ENCODE results near the gene PRRC1.
"Not testable (repeated sequence)": the region's sequence is repeated elsewhere in the genome, so short reads cannot be mapped to it uniquely, and the experiment has no call there.

The PRRC1 gene

GRCh38 chr5:127517480-127518318 lies at the start of gene PRRC1:
Gene PRRC1, plus strand, starts transcription at chr5:127517640. Its CDS starts 5,840 bp downstream, at chr5:127523480.
- DNase-seq (ENCODE audit: low read depth) = peak; percentile 74

DNA sequence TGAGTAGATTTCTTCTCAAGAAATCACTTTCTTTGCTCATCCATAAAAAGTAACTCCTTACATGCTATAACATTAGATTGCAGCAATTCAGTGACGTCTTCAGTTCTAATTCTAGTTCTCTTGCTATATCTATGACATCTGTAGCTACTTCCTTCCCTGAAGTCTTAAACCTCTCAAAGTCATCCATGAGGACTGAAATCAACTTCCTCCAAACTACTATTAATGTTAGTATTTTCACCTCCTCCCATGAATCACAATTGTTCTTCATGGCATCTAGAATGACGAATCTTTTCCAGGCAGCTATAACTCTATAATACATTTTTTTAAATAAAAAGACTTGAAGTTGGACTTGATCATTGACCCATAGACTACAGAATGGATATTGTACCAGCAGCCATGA lies 46.2 kb upstream of the PRRC1 start:
- no peak for DNase-seq (ENCODE audit: low read depth)

- DNase-seq (ENCODE audit: low read depth) = no peak
These were observed 44.7 kb upstream of the PRRC1 start for GRCh38 chr5:127472700-127473099.

- no peak for DNase-seq (ENCODE audit: low read depth)
These were observed 31.0 kb upstream of the PRRC1 start for GRCh38 chr5:127486471-127486870.

GRCh38 chr5:127492854-127493738 lies 24.3 kb upstream of the PRRC1 start:
- DNase-seq (ENCODE audit: low read depth) = no peak

DNA sequence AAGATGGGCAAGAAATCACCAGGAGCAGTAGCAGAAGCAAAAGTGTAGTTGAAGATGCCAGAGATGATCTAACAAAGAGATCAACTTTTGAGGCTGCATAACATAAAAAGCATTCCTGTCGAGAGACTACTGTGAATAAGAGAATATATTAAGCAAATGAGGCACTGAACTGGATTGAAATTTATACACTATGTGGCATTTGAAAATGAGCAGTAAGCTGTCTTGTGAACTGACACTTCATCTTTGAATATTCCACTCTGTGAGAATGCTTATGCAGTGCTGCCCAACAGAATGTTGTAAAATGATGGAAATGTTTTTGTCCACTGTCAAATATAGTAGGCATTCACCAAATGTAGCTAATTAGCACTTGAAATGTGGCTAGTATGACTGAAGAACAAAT lies 18.9 kb upstream of the PRRC1 start:
- DNase-seq (ENCODE audit: low read depth) = no peak

DNA sequence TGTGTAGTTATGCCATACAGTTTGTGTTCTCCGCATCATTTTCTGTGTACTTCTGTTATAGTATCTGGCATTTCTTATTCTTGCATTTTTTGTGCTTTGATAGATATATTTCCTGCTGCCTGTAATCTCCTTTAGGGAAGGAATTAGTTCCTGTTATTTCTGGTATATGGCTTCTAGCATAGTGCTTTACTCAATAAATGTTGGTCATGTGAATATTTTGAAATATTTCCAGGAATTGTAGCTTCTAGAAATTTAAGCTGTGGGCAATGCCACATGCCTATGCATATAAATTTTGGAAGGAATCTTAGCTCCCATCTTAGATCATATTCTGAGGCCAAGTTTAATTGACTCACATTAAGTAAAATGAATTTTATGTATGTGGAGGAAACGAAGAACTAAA lies 11.5 kb upstream of the PRRC1 start:
- DNase-seq (ENCODE audit: low read depth) = no peak

GRCh38 chr5:127506616-127507015 lies 10.8 kb upstream of the PRRC1 start:
- no peak for DNase-seq (ENCODE audit: low read depth)

DNA sequence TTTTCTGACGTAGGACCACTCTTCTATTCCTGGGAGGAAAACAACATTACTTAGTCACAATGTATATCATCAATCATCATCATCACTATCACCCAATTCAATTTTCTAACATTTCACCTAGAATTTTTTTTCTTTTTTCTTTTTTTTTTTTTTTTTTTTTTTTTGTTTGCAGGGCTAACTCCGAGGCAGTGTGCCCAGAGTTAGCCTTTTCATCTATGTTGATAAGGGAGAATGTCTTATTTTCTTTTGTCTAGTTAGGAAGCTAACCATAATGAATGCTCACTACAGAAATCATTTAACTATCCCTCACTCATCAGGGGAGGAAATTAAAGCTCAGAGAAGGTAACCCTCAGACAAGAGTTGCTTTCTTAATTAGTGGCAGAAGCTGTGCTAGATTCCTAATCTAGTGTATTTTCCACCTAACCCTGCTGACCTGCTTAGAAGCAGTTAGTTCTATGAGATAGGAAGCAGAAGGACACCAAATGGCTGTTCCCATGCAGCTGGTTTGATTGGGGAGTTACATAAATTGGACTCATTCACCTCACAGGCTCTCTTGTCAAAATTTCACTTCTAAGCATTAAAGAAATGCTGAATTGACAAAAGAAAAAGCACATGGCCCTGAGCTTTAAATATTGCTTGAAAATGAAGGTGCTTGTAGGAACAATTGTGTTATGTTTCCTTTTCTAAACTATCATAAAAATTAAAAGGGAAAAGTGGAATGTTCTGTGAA lies 8.6 kb upstream of the PRRC1 start:
- no peak for DNase-seq (ENCODE audit: low read depth)

DNA sequence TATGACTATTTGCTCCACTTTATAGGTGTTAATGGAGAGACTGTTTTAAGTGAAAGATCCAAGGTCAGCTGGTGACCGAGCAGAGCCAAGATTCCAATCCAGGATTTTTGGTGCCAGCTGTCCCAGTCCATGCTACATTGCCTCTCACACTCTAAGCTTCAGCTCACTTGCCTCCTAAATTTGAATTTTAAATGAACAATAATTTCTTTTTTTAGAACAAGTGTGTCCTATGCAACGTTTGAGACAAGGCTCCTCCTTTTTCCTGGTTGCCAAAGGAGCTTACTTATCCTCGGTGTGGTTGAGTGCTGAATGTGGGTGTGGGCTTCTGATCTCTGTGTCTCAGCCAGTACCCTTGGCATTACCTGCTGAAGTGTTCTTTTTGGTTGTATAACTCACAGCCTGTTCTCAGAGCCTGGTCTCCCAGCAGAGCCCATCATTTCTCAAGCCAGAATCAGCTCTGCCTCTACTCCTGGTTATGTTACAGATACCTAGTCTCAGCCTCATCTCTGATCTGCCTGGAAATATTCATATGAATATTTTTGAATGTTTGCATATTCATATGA lies 4.0 kb upstream of the PRRC1 start:
- no peak for DNase-seq (ENCODE audit: low read depth)

DNA sequence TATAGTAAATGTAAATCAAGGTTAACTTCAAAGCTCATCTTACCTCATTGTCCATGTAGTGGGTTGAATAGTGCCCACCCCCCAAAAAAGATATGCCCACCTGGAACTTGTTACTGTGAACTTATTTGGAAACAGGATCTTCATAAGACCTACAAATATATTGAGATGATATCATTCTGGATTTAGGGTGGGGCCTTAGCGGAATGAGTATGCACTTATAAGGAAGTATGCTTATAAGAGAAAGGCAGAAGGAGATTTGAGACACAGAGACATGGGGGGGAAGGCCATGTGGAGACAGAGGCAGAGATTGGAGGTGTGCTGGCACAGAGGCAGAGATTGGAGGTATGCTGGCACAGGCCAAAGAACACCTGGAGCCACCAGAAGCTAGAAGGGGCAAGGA lies 2.6 kb upstream of the PRRC1 start:
- no peak for DNase-seq (ENCODE audit: low read depth)

DNA sequence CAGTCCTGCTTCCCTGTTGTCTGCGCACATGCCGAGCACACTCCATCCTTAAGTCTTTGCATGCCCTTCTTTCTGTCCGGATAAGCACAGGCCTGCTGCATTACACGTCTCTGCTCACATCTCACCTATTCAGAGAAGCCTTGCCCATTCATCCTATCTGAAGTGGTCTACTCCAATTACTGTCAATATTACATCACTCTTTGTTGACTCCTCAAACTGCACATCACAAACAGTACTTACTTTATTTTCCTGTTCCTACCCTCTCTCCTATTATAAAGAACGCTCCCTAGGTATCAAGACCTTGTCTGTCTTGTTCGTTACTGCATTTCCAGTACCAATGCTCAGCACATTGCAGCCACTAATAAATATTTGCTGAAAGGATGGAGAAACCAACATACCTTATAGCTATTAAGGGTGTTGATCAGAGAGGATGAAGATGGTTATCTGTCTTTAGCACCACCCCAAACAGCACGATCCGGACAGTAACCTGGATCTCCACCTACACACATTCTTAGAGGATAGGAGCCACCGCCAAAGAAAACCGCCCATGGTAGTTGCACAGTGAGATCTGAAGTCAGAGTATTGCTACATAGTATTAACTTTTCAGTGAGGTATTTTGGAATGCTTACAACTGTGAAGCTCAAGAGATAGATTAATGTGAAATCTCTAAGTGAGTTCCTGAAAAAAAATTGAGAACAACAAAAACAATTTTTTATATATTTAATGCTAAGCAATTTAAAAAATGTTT lies 1.6 kb upstream of the PRRC1 start:
- DNase-seq (ENCODE audit: low read depth) = no peak

GRCh38 chr5:127517110-127517479 lies 345 bp upstream of the PRRC1 start:
- no peak for DNase-seq (ENCODE audit: low read depth)

DNA sequence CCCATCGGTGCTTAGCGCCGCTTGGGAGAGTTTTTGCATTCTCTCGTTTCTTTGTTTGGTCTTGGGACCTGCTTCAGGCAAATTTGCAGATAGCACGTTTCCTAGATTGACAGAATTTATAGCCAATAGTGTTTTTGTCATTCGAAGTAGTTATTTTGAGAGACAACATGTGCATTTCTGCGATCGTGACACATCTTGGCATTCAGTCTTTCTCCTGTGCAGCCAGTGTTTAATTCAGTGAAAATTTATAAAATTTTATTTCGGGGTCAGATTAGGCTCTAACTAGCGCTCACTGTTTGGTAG lies 830 bp downstream of the PRRC1 start:
- DNase-seq (ENCODE audit: low read depth) = no peak

DNA sequence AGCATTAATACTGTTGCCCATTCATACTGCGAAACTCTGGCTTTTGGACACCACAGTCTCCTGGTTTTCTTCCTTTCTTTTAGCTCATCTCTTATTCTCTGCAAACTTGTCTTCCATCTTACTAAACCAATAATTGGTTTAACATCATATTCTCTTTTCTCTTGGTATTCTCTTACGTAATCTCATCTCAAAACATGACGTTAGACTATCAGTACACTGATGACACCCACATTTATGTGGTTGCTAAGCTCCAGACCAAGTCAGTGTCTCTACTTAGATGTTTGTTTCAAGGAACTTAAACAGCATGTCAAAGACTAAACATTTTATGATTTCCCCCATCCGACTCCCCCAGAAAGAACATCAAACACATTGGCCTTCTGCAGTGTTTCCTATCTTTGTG lies 2.1 kb downstream of the PRRC1 start:
- DNase-seq (ENCODE audit: low read depth) = no peak

GRCh38 chr5:127521138-127521770 lies 3.8 kb downstream of the PRRC1 start:
- DNase-seq (ENCODE audit: low read depth) = no peak

- no peak for DNase-seq (ENCODE audit: low read depth)
These were observed 7.7 kb downstream of the PRRC1 start for GRCh38 chr5:127525181-127525580.

GRCh38 chr5:127529904-127530682 lies 12.7 kb downstream of the PRRC1 start:
- DNase-seq (ENCODE audit: low read depth) = no peak

DNA sequence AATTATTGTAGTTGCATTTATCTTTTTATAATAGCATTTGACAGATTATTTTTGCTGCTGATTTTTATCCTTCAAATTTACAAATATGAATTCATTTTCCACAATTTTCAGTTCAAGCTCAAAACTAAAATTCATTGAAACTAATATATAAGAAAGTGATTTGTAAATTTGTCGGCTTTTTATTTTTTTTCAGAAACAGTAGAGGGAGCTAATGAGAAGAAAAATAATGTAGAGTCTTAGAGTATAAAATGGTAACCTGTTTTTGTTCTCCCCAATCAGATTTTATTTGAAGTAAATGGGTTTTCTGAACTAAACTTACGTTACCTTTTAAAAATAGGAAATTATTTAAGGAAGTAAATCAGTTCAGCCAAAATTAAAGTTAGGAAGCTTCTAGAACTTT lies 19.2 kb downstream of the PRRC1 start:
- DNase-seq (ENCODE audit: low read depth) = no peak

GRCh38 chr5:127540553-127540952 lies 23.1 kb downstream of the PRRC1 start:
- not testable (repeated sequence) for DNase-seq (ENCODE audit: low read depth)
